Stomach (tissue), 4 donors: Measurements from ENCODE around the gene LGR4.

Experiments
- CTCF ChIP-seq, 7 experiments: fragments of 450-650 bp in 4 of 7; fragments of 200-600 bp in 3 of 7; sonication (generic) in 3 of 7; IDR thresholded peaks; one replicate each; pipeline ENCODE4 v1.5.1; 2016 to 2019; ENCODE audit warnings: antibody characterized with exemption in 7 of 7, control low read depth in 2 of 7, mild to moderate bottlenecking in 1 of 7
- EP300 ChIP-seq: sonication (generic); formaldehyde crosslinking; IDR thresholded peaks from one replicate; pipeline ENCODE4 v1.6.1; 2017; ENCODE audit warnings: antibody characterized with exemption
- POLR2AphosphoS5 ChIP-seq, 3 donors: sonication (generic); formaldehyde crosslinking; IDR thresholded peaks; one replicate each; pipeline ENCODE4 v1.6.1; 2016; ENCODE audit warnings: antibody characterized with exemption in 3 of 3

- TF ChIP-seq POLR2AphosphoS5 (IDR thresholded peaks at IDR 0.05), result no peak
- no peak for TF ChIP-seq CTCF (IDR thresholded peaks at IDR 0.05)
- no peak for TF ChIP-seq EP300
Measured at GRCh38 chr11:27414644-27415043, 57.9 kb downstream of the LGR4 start.
